NCI-H748 (cell line): ENCODE results near the gene HSPB3.
"Not testable (repeated sequence)": the region's sequence is repeated elsewhere in the genome, so short reads cannot be mapped to it uniquely, and the experiment has no call there.

Experiments
- DNase-seq: peaks from one replicate; lab custom pipeline; 2025; ENCODE audit not compliant: unreplicated experiment; lab: John Stamatoyannopoulos, UW

HSPB3 gene

GRCh38 chr5:54454602-54455001, 897 bp upstream of the HSPB3 start:
- DNase-seq, result no peak

DNA sequence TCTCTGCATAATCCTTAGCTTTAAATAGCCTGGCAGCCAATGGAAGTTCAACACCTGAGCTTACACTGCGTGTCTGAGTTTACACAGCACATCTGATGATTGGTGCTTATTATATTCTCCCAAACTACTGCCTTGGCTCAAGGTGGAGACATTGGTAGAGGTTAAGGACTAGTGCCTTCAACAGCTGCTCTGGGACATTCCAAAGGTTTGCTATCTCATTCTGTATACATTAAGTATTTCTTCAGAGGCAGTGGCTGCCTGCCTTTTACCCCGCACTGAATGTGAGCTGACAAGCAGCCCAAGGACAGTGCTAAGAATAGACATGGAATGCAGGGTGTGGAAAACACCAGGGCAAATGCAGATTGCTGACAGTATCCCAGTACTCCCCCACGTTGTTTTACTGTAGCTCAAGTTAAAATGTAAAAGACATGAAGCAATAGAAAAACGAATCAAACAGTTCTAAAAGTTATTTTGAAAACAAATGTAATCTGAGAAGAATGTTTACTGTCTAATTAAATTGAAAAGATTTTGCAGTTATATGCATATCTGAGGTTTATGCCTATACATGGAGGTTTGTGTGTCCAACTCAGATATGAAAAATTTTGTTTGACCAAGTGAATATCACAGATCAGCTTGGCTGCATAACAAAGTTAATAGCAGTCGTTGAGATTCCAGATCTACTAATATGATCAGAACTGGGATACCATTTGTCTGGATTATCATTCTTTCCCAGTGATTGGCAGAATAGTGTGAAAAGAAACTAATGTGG, 1.8 kb downstream of the HSPB3 start:
- DNase-seq, result no peak

- DNase-seq, result no peak
Observed at GRCh38 chr5:54458221-54458620, 2.7 kb downstream of the HSPB3 start.

DNA sequence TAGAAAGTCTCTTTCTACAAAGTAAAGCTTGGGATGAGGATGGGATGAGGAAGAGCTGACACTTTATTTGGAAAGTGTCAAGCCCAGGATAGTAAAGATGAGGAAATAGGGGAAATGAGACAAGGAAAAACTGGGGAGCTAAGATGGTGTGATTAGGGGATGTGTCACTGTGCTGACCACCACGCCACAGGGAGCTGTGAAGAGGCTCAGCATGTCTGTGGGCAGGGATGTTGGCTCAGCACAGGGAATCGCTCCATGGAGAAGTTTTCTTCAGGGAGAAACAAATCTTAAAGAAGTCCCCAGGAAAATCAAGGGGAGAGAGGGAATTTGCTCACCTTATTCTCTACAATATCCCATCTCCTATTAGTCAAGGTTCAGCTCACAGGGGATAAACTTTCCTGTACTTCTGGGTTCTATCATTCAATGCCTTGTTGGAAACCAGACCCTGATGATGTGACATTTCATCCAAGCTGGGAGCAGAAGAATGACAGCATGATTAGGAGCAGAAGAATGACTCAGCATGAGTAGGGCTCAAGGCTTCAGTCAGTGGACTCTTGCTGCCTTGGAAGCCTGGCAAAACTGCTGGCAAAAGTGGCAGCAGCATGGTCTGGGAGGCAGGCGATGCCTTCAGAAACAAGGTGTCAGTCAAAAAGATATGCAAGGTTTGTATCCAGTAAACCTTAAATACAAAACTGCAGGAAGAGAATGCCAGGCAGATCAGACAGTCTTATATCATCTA, 4.9 kb downstream of the HSPB3 start:
- no peak for DNase-seq

DNA sequence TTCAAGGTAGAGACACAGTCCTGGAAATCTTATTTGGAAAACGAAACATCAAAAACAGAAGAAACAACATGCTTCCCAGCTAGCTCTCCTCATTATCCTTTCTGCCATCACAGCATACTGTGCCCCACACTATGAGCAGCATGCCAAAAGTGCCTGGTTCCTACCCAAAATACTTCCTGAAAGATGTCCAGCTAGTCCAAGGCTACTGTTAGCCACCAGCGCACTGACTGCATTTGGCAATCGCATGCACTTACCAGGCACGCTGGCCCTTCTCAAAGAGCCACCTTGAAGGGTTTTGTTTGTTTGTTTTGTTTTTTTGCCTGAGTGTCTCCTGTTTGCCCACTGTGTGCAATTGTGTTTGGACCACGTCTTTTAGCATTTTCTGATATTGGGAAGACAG, 6.8 kb downstream of the HSPB3 start:
- DNase-seq, result no peak

GRCh38 chr5:54463713-54464112, 8.2 kb downstream of the HSPB3 start:
- no peak for DNase-seq

DNA sequence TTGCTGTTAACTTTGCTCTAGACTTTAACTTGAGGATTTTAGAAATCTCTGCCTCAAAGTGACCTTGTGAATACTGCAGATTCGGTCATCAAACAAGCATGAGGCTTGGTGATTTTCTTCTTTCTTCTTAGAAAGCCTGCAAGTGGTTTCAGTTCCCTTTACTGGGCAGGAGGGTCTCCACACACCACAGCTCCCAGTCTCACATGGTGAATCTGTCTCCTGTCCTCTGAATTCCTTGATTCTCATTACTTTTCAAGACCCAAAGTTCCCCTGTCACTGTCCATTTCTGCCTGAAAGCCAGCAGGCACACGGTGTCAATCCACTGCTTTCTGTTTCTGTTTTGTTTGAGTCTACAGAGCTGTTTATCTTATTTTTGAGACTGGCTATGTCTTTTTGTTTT, 14.1 kb downstream of the HSPB3 start:
- no peak for DNase-seq

GRCh38 chr5:54470128-54470527, 14.6 kb downstream of the HSPB3 start:
- DNase-seq, result no peak

- no peak for DNase-seq
Observed at GRCh38 chr5:54470677-54471076, 15.2 kb downstream of the HSPB3 start.

DNA sequence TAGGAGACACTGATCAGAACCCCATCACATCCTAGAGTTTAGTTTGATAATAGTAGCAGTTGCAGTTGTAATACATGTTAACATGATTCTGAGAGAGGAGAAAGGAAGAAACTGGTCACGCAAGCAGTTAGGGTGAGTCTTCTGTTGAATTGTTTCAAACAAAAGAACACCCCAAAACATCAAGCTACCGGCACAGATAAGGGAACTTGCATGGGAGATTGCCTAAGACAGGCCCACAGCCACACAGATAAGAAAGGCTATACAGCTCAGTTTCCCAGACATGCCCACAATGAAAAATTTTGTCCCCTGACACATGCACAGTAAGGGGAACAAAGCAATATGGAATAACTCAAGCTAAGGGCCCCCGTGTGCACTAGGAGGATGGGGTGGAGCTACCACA, 15.9 kb downstream of the HSPB3 start:
- DNase-seq, result no peak

DNA sequence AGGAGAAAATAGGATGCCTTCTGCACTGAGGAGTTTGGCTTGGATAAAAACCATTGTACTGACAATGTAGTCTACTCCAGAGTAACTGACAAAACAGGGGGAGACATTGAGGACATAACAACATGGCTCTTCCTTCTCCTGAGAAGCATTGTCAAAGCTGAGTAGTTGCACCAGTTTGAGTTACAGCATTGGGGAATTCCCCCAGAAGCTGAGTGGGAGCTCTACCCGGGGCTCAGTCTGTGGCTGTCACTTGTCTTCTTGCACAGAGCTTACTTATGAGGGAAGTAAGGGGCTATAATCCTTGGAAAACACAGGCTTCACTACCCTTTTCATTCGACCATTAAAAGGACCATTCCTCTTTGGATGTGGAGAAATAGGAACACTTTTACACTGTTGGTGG, 21.2 kb downstream of the HSPB3 start:
- no peak for DNase-seq

- DNase-seq, result no peak
Observed at GRCh38 chr5:54477941-54478478, 22.5 kb downstream of the HSPB3 start.

DNA sequence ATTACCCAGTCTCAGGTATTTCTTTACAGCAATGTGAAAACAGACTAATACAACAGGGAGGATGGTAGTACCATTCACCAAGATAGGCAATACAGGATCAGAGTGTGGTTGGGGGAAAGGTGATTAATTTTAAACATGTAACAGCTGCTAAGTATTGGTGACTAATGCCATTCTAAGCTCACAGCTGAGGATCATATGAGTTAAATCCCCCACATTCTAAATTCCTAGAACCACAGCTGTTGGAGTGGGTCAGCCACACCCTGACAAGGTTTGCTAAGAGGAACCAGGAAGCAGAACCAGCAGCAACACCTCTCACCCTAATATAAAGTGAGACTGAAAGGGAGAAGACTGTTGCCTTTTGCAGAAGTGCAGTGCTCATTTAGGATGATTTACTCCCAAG, 24.8 kb downstream of the HSPB3 start:
- no peak for DNase-seq

DNA sequence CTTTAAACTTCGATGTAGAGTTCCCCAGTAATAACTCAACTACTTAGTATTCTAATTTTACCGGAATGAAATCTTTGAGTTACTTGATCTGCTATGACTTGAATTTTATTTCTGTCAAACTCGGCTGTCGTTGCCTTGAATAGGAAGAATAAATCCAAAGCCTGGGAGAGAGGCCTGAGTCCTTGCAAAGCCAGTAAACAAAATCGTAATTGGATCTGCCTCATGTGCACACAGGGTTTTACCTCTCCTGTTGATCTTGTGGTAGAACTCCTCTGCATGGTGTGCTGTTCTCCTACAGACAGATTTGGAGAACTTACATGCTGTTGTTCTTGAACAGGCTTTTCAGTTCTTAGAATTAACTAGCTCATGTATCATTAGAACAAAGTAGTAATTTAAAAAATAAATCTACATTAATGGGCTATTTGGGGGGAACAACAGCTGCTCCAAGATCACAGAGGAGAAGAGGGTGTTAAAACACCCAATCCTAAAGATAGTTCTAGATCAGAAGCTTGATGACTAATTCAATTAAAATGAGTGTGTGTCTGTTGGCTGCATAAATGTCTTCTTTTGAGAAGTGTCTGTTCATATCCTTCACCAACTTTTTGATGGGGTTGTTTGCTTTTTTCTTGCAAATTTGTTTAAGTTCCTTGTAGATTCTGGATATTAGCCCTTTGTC, 28.9 kb downstream of the HSPB3 start:
- no peak for DNase-seq

DNA sequence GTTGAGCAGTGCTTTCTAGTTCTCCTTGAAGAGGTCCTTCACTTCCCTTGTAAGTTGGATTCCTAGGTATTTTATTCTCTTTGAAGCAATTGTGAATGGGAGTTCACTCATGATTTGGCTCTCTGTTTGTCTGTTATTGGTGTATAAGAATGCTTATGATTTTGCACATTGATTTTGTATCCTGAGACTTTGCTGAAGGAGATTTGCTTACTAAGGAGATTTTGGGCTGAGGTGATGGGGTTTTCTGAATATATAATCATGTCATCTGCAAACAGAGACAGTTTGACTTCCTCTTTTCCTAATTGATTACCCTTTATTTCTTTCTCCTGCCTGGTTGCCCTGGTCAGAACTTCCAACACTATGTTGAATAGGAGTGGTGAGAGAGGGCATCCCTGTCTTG, 30.2 kb downstream of the HSPB3 start:
- DNase-seq, result not testable (repeated sequence)

- not testable (repeated sequence) for DNase-seq
Observed at GRCh38 chr5:54489648-54489979, 34.1 kb downstream of the HSPB3 start.

- DNase-seq, result no peak
Observed at GRCh38 chr5:54491326-54491725, 35.8 kb downstream of the HSPB3 start.

- DNase-seq, result no peak
Observed at GRCh38 chr5:54492178-54492577, 36.7 kb downstream of the HSPB3 start.

DNA sequence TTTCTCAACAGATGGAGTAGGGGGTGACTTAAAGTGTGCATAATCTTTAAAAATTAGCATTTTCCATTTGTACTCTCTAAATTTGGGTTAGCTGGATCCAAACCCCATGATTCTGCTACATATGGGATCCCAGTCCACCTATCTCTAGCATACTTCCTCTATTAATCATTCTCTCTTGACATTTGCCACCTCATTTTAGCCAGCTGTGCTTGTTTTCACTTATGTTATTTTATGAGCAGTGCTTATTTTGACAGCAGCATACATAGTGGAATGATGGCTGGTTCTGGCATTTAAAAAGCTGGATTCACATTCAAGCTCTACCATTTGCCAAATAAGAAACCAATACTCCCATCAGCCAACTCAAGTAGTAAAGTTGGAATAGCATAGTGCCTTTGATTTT, 39.5 kb downstream of the HSPB3 start:
- DNase-seq, result no peak
